Measurements from ENCODE around the gene SP8. TPM values are rescaled to one million over a fixed set of nuclear protein-coding genes. Genes with fewer than 3 reads are reported as not detected.

SP8 gene
- total RNA-seq, 1 donor from 2014 or later, result not detected

DNA sequence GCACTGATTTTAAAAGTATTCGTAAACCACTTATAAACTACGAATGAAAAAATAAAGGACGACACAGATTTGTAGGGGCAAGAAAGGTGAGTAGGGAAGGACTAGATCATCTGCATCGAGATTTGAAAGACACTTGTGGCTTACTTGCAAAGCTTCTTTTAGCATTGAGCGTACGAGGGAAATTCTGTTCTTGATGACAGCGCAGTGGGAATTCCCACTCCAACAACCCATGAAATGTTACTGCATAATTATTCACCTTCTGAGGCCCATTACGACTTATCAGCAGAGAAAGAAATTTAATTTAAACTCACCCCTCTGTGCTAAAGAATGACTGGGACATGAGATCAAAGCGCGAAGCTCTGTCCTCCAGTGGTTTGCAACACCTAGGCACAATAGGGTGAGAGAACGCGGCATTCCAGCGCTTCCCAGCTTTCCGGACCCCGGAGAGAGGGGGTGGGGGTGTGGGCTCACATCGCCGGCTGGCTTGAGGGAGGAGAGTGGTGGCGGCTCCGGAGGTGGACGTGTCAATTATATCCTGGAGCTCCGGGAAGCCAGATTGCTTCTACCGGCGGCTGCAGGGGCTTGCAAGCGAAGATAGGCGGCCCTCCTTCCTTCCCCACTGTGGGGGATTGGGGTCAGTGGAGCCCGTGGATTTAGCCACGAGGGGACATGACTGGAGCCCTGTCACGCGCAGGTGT is 10.3 kb downstream of the SP8 start:
- TF ChIP-seq, protein P1, sequence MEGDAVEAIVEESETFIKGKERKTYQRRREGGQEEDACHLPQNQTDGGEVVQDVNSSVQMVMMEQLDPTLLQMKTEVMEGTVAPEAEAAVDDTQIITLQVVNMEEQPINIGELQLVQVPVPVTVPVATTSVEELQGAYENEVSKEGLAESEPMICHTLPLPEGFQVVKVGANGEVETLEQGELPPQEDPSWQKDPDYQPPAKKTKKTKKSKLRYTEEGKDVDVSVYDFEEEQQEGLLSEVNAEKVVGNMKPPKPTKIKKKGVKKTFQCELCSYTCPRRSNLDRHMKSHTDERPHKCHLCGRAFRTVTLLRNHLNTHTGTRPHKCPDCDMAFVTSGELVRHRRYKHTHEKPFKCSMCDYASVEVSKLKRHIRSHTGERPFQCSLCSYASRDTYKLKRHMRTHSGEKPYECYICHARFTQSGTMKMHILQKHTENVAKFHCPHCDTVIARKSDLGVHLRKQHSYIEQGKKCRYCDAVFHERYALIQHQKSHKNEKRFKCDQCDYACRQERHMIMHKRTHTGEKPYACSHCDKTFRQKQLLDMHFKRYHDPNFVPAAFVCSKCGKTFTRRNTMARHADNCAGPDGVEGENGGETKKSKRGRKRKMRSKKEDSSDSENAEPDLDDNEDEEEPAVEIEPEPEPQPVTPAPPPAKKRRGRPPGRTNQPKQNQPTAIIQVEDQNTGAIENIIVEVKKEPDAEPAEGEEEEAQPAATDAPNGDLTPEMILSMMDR (IDR thresholded peaks at IDR 0.05; ENCODE audit: insufficient read depth, low read length, severe bottlenecking), result no peak
- no peaks in the 10 kb centered on the region for H3K36me3 ChIP-seq (ENCODE audit: control insufficient read depth, insufficient read depth, low read length)
- DNase-seq (ENCODE audit: low read depth) (no peak), FAIRE-seq (no peak)
- peaks cover 34% of the 10 kb centered on the region for H3K27me3 ChIP-seq (ENCODE audit: control insufficient read depth, insufficient read depth, low read length)
- no peak overlapping the region for H3K4me3 ChIP-seq (ENCODE audit: low read depth, low read length)

DNA sequence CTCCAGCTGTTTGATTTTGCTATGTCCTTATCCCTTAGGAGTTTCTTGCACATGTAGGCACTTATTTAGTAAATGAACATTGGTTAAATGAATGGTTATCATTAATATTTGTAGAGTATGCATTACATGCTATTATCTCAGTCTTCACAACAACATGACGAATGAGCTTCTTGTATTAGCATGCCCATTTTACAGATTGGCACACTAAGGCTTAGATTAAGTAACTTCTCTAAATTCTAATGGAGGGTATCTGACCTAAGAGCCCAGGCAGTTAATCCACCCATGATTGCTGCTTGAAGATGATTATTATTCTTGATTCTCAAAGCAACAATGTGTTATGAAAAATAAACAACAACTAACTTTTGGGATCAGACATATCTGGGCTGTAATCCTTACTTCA is 32.7 kb downstream of the SP8 start:
- no peaks in the 10 kb centered on the region for H3K27me3 ChIP-seq (ENCODE audit: control insufficient read depth, insufficient read depth, low read length)
- H3K36me3 ChIP-seq (ENCODE audit: control insufficient read depth, insufficient read depth, low read length), result no peaks in the 10 kb centered on the region
- DNase-seq (ENCODE audit: low read depth) (no peak), FAIRE-seq (no peak)
- H3K4me3 ChIP-seq (ENCODE audit: low read depth, low read length), result no peak overlapping the region
- TF ChIP-seq, protein P1 (IDR thresholded peaks at IDR 0.05; ENCODE audit: insufficient read depth, low read length, severe bottlenecking), result no peak

- FAIRE-seq (no peak), DNase-seq (ENCODE audit: low read depth) (peak; percentile 55)
- TF ChIP-seq, protein P1 (IDR thresholded peaks at IDR 0.05; ENCODE audit: insufficient read depth, low read length, severe bottlenecking), result no peak
- Histone ChIP-seq H3K36me3 (ENCODE audit: control insufficient read depth, insufficient read depth, low read length) (no peaks in the 10 kb centered on the region), H3K4me3 (ENCODE audit: low read depth, low read length) (no peak overlapping the region), H3K27me3 (ENCODE audit: control insufficient read depth, insufficient read depth, low read length) (no peaks in the 10 kb centered on the region)
Measured at GRCh38 chr7:20749906-20750305, 36.8 kb downstream of the SP8 start.

- DNase-seq (ENCODE audit: low read depth), result no peak
- peaks cover 2% of the 10 kb centered on the region for H3K27me3 ChIP-seq (ENCODE audit: control insufficient read depth, insufficient read depth, low read length)
- no peak for FAIRE-seq
- no peaks in the 10 kb centered on the region for H3K36me3 ChIP-seq (ENCODE audit: control insufficient read depth, insufficient read depth, low read length)
- H3K4me3 ChIP-seq (ENCODE audit: low read depth, low read length), result no peak overlapping the region
- TF ChIP-seq, protein P1 (IDR thresholded peaks at IDR 0.05; ENCODE audit: insufficient read depth, low read length, severe bottlenecking), result no peak
Measured at GRCh38 chr7:20748853-20749252, 37.8 kb downstream of the SP8 start.

DNA sequence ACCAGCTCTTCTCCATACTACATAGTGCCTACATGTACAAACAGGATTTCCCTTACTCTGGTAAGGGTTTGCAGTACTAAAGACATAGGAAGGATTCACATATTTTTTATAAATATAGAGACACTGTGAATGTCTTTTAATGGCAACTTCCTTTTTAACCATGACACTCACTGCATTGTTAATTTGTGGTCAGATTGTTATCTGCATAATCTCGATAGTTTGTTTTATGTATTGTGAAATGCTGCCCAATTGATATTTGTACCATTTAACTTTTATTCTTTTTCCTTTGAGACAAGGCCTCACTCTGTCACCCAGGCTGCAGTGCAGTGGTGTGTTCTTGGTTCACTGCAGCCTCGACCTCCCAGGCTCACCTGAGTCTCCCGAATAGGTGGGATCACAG is 39.7 kb downstream of the SP8 start:
- TF ChIP-seq, protein P1 (IDR thresholded peaks at IDR 0.05; ENCODE audit: insufficient read depth, low read length, severe bottlenecking), result no peak
- no peak for FAIRE-seq
- Histone ChIP-seq H3K4me3 (ENCODE audit: low read depth, low read length) (no peak overlapping the region), H3K27me3 (ENCODE audit: control insufficient read depth, insufficient read depth, low read length) (peaks cover 4% of the 10 kb centered on the region), H3K36me3 (ENCODE audit: control insufficient read depth, insufficient read depth, low read length) (no peaks in the 10 kb centered on the region)
- no peak for DNase-seq (ENCODE audit: low read depth)

- DNase-seq (ENCODE audit: low read depth) (no peak), FAIRE-seq (no peak)
- Histone ChIP-seq H3K36me3 (ENCODE audit: control insufficient read depth, insufficient read depth, low read length) (no peaks in the 10 kb centered on the region), H3K4me3 (ENCODE audit: low read depth, low read length) (no peak overlapping the region), H3K27me3 (ENCODE audit: control insufficient read depth, insufficient read depth, low read length) (peaks cover 4% of the 10 kb centered on the region)
- TF ChIP-seq, protein P1 (IDR thresholded peaks at IDR 0.05; ENCODE audit: insufficient read depth, low read length, severe bottlenecking), result no peak
Measured at GRCh38 chr7:20745702-20746101, 41.0 kb downstream of the SP8 start.
